Neural cell (in vitro differentiated cells): ENCODE data around the gene RFX3. TPM values are rescaled to one million over a fixed set of nuclear protein-coding genes. Genes with fewer than 3 reads are reported as not detected.

Source experiments
- H2AFZ ChIP-seq: fragments of 200-600, 300-800 bp; sonication (generic), shearing (Covaris generic); 2 replicates; pipeline ENCODE4 v1.6.0; 2014; ENCODE audit warnings: low read depth, mild to moderate bottlenecking, antibody characterized with exemption, low read length, moderate library complexity
- H3F3A ChIP-seq: fragments of 200-600 bp; shearing (Covaris generic); 2 replicates; pipeline ENCODE4 v1.6.1; 2016; ENCODE audit warnings: mild to moderate bottlenecking, moderate library complexity, mixed read lengths, antibody characterized with exemption, low read length; ENCODE audit not compliant: insufficient read depth, poor library complexity, severe bottlenecking
- H3K27ac ChIP-seq: fragments of 200-600, 300-800 bp; sonication (generic), shearing (Covaris generic); 2 replicates; pipeline ENCODE4 v1.5.1; 2014; ENCODE audit warnings: mild to moderate bottlenecking, low read length, moderate library complexity
- H3K27me3 ChIP-seq: fragments of 300-800, 200-600 bp; sonication (generic), shearing (Covaris generic); 2 replicates; pipeline ENCODE4 v1.6.0; 2014; ENCODE audit warnings: mild to moderate bottlenecking, low read depth, low read length, moderate library complexity; ENCODE audit not compliant: insufficient read depth
- H3K36me3 ChIP-seq: fragments of 300-800, 200-600 bp; sonication (generic), shearing (Covaris generic); 2 replicates; pipeline ENCODE4 v1.5.1; 2014; ENCODE audit warnings: mild to moderate bottlenecking, antibody characterized with exemption, low read length, moderate library complexity; ENCODE audit not compliant: insufficient read depth
- H3K4me2 ChIP-seq: fragments of 300-800, 200-600 bp; sonication (generic), shearing (Covaris generic); 2 replicates; pipeline ENCODE4 v1.6.0; 2014; ENCODE audit warnings: mild to moderate bottlenecking, low read length
- H3K4me3 ChIP-seq: fragments of 300-800, 200-600 bp; sonication (generic), shearing (Covaris generic); 2 replicates; pipeline ENCODE4 v1.5.1; 2014; ENCODE audit warnings: mild to moderate bottlenecking, low read length, moderate library complexity
- H3K79me2 ChIP-seq: fragments of 200-600 bp; shearing (Covaris generic); replicated peaks from 2 replicates; pipeline ENCODE4 v1.6.0; 2014; ENCODE audit warnings: mild to moderate bottlenecking, low read length, moderate library complexity; ENCODE audit not compliant: insufficient read depth
- H3K9ac ChIP-seq: fragments of 300-800, 200-600 bp; sonication (generic), shearing (Covaris generic); 2 replicates; pipeline ENCODE4 v1.6.1; 2016; ENCODE audit warnings: mild to moderate bottlenecking, low read length, mixed read lengths
- H3K9me2 ChIP-seq: fragments of 200-600 bp; shearing (Covaris generic); 2 replicates; pipeline ENCODE4 v1.6.1; 2016; ENCODE audit warnings: mild to moderate bottlenecking, low read length, mixed read lengths; ENCODE audit not compliant: insufficient read depth
- H3K9me3 ChIP-seq: fragments of 200-600, 300-800 bp; sonication (generic), shearing (Covaris generic); 2 replicates; pipeline ENCODE4 v1.6.1; 2016; ENCODE audit warnings: mild to moderate bottlenecking, mixed run types, low read length, moderate library complexity, mixed read lengths
- H4K20me1 ChIP-seq: fragments of 200-600 bp; shearing (Covaris generic); 2 replicates; pipeline ENCODE4 v1.6.1; 2016; ENCODE audit warnings: mild to moderate bottlenecking, mixed run types; ENCODE audit not compliant: insufficient read depth
- EP300 ChIP-seq: fragments of 450-650 bp; conservative IDR thresholded peaks from 2 replicates; pipeline ENCODE4 v1.6.1; 2014; ENCODE audit warnings: antibody characterized with exemption, mild to moderate bottlenecking, moderate library complexity; ENCODE audit not compliant: poor library complexity, severe bottlenecking
- EZH2 ChIP-seq: fragments of 200-600, 300-800 bp; shearing (Covaris generic), sonication (generic); IDR thresholded peaks from 2 replicates; pipeline ENCODE4 v1.6.1; 2014; ENCODE audit warnings: antibody characterized with exemption, low read length, borderline replicate concordance, mild to moderate bottlenecking; ENCODE audit not compliant: insufficient read depth, poor library complexity, severe bottlenecking
- MXI1 ChIP-seq: fragments of 450-650 bp; conservative IDR thresholded peaks from 2 replicates; pipeline ENCODE4 v1.6.1; 2014; ENCODE audit warnings: antibody characterized with exemption, mild to moderate bottlenecking; ENCODE audit not compliant: poor library complexity, severe bottlenecking
- POLR2AphosphoS5 ChIP-seq: IDR thresholded peaks from 2 replicates; pipeline ENCODE4 v1.6.1; 2012
- RAD21 ChIP-seq: fragments of 450-650 bp; conservative IDR thresholded peaks from 2 replicates; pipeline ENCODE4 v1.6.1; 2014; ENCODE audit warnings: antibody characterized with exemption, mild to moderate bottlenecking, moderate library complexity
- SMC3 ChIP-seq: fragments of 450-650 bp; conservative IDR thresholded peaks from 2 replicates; pipeline ENCODE4 v1.6.1; 2014; ENCODE audit warnings: antibody characterized with exemption, mild to moderate bottlenecking, moderate library complexity; ENCODE audit not compliant: poor library complexity
- TAF1 ChIP-seq: IDR thresholded peaks from 2 replicates; pipeline ENCODE4 v1.6.1; 2012; ENCODE audit warnings: low read depth
- polyA plus RNA-seq: library from polyadenylated mRNA; depleted of rRNA; stranded (reverse); fragments of >200 nt; gene quantifications from 2 replicates; pipeline ENCODE4 v1.2.3, GENCODE V29; 2014
- TF ChIP-seq, protein P1 (sequence below): IDR thresholded peaks from 2 replicates; pipeline ENCODE4 v1.6.1; 2012; ENCODE audit warnings: borderline replicate concordance
- TF ChIP-seq, protein P2 (sequence below): fragments of 450-650 bp; IDR thresholded peaks from 2 replicates; pipeline ENCODE4 v1.5.1; 2014; ENCODE audit warnings: antibody characterized with exemption, mild to moderate bottlenecking, moderate library complexity; ENCODE audit not compliant: poor library complexity, severe bottlenecking

The RFX3 gene
- polyA plus RNA-seq, 1 donor from 2014 or later, result 27.6 TPM

DNA sequence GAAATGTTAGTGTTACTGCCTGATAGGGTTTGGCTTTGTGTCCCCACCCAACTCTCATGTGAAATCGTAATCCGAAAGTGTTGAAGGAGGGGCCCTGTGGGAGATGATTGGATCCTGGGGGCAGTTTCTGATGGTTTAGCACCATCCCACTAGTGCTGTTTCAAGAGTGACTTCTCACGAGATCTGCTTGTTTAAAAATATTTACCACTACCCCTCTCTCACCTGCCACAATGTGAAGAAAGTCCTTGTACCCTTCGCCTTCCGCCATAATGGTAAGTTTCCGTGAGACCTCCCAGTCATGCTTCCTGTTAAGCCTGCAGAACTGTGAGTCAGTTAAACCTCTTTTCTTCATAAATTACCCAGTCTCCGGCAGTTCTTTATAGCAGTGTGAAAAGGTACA is 2.6 kb upstream of the RFX3 start:
- Histone ChIP-seq H2AFZ (no peak overlapping the region), H3K9me2 (no peaks in the 10 kb centered on the region), H3K9me3 (no peaks in the 10 kb centered on the region), H3K27me3 (no peaks in the 10 kb centered on the region), H3K27ac (peak overlapping the region; percentile 100), H3K4me2 (peak overlapping the region; percentile 75), H3K9ac (no peak overlapping the region), H3K4me3 (peak overlapping the region; percentile 83), H3K79me2 (peaks cover 48% of the 10 kb centered on the region), H3K36me3 (no peaks in the 10 kb centered on the region), H4K20me1 (no peaks in the 10 kb centered on the region), H3F3A (peaks cover 5% of the 10 kb centered on the region)
- TF ChIP-seq EZH2 (no peak), RAD21 (no peak), POLR2AphosphoS5 (no peak), MXI1 (no peak), EP300 (no peak), TAF1 (no peak), SMC3 (no peak)
- TF ChIP-seq, protein P1, sequence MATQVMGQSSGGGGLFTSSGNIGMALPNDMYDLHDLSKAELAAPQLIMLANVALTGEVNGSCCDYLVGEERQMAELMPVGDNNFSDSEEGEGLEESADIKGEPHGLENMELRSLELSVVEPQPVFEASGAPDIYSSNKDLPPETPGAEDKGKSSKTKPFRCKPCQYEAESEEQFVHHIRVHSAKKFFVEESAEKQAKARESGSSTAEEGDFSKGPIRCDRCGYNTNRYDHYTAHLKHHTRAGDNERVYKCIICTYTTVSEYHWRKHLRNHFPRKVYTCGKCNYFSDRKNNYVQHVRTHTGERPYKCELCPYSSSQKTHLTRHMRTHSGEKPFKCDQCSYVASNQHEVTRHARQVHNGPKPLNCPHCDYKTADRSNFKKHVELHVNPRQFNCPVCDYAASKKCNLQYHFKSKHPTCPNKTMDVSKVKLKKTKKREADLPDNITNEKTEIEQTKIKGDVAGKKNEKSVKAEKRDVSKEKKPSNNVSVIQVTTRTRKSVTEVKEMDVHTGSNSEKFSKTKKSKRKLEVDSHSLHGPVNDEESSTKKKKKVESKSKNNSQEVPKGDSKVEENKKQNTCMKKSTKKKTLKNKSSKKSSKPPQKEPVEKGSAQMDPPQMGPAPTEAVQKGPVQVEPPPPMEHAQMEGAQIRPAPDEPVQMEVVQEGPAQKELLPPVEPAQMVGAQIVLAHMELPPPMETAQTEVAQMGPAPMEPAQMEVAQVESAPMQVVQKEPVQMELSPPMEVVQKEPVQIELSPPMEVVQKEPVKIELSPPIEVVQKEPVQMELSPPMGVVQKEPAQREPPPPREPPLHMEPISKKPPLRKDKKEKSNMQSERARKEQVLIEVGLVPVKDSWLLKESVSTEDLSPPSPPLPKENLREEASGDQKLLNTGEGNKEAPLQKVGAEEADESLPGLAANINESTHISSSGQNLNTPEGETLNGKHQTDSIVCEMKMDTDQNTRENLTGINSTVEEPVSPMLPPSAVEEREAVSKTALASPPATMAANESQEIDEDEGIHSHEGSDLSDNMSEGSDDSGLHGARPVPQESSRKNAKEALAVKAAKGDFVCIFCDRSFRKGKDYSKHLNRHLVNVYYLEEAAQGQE, result no peak
- TF ChIP-seq, protein P2, sequence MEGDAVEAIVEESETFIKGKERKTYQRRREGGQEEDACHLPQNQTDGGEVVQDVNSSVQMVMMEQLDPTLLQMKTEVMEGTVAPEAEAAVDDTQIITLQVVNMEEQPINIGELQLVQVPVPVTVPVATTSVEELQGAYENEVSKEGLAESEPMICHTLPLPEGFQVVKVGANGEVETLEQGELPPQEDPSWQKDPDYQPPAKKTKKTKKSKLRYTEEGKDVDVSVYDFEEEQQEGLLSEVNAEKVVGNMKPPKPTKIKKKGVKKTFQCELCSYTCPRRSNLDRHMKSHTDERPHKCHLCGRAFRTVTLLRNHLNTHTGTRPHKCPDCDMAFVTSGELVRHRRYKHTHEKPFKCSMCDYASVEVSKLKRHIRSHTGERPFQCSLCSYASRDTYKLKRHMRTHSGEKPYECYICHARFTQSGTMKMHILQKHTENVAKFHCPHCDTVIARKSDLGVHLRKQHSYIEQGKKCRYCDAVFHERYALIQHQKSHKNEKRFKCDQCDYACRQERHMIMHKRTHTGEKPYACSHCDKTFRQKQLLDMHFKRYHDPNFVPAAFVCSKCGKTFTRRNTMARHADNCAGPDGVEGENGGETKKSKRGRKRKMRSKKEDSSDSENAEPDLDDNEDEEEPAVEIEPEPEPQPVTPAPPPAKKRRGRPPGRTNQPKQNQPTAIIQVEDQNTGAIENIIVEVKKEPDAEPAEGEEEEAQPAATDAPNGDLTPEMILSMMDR, result no peak

DNA sequence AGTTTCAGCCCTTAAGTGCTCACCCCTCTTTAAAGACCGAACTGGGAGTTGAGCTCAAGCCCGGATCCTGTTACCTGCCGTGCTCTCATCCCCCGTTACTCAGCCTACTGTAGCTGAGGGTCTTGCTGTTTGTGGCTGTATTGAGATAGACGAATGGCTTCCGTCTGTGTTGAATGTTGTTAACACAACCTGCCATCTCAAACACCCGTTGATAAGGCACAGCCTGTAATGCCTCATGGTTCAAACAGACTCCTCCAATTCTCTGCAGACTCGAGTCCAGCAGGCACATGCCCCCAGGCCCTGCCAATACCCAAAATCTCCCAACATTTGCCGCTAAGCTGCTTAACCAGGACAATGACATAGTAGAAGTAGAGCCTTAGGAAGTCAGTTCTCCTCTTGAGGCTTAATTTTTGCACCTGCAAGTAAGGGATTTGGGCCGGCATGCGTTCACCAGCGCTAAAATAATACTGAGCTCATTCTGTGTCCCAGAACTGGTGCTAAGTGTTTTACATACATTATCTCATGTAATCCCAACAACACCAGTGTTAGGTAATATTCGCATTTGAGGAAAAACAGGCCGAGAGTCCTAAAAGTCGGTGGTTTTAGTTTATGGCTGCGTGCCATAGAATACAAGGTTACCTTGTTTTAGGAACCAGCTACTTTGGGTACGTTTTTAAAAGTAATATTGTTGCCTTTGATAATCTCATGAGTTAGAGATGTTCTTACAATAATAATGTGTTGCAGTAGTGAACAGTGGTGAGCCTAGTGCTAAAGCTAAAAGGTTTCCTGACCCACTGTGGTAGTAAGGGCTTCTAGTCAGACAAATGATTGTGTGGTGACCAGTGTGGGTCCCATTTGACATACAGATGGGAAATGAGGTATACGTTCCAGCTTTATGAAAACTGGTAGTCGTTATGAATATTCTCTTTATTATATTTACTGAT is 1.5 kb upstream of the RFX3 start:
- TF ChIP-seq RAD21 (no peak), EP300 (no peak), TAF1 (no peak), EZH2 (no peak), SMC3 (no peak), POLR2AphosphoS5 (no peak), MXI1 (no peak)
- TF ChIP-seq, protein P2, result no peak
- TF ChIP-seq, protein P1, result no peak
- no peaks in the 10 kb centered on the region for H3K27me3 ChIP-seq
- H3K27ac ChIP-seq, result peak overlapping the region; percentile 100
- H4K20me1 ChIP-seq, result no peaks in the 10 kb centered on the region
- H3K4me2 ChIP-seq, result peak overlapping the region; percentile 75
- H3K9me3 ChIP-seq, result no peaks in the 10 kb centered on the region
- H3K36me3 ChIP-seq, result no peaks in the 10 kb centered on the region
- peak overlapping the region; percentile 95 for H2AFZ ChIP-seq
- peaks cover 5% of the 10 kb centered on the region for H3F3A ChIP-seq
- peak overlapping the region; percentile 99 for H3K9ac ChIP-seq
- no peaks in the 10 kb centered on the region for H3K9me2 ChIP-seq
- peak overlapping the region; percentile 83 for H3K4me3 ChIP-seq
- peaks cover 60% of the 10 kb centered on the region for H3K79me2 ChIP-seq
